Sigmoid colon (tissue), 7 donors: ENCODE measurements around the gene FAM78B. TPM values are rescaled to one million over a fixed set of nuclear protein-coding genes. Genes with fewer than 3 reads are reported as not detected.

Source experiments
- DNase-seq: peaks from one replicate; pipeline ENCODE4 v3.0.0-alpha.2; 2019
- H3K27ac ChIP-seq, 4 donors: fragments of 200-600 bp; sonication (generic); one replicate each; pipeline ENCODE4 v1.5.1; 2016 to 2019; ENCODE audit warnings: mild to moderate bottlenecking in 1 of 4
- H3K27me3 ChIP-seq, 3 donors: fragments of 200-600 bp; sonication (generic); one replicate each; pipeline ENCODE4 v1.5.1; 2019; ENCODE audit warnings: mild to moderate bottlenecking in 1 of 3
- H3K36me3 ChIP-seq, 4 donors: fragments of 200-600 bp; sonication (generic); one replicate each; pipeline ENCODE4 v1.5.1; 2016 to 2019
- H3K4me1 ChIP-seq, 4 donors: fragments of 200-600 bp; sonication (generic); one replicate each; pipeline ENCODE4 v1.5.1; 2017 to 2019
- H3K4me3 ChIP-seq, 4 donors: fragments of 200-600 bp; sonication (generic); one replicate each; pipeline ENCODE4 v1.5.1; 2017 to 2019; ENCODE audit warnings: mild to moderate bottlenecking in 2 of 4, moderate library complexity in 1 of 4
- H3K9me3 ChIP-seq, 4 donors: fragments of 200-600 bp in 3 of 4; sonication (generic) in 3 of 4; one replicate each; pipeline versions ENCODE4 v1.5.1 to v1.6.1; 2013 to 2019
- CTCF ChIP-seq, 4 experiments: fragments of 450-650 bp in 3 of 4; fragments of 200-600 bp in 1 of 4; IDR thresholded peaks; one replicate each; pipeline ENCODE4 v1.5.1; 2016 to 2019; ENCODE audit warnings: antibody characterized with exemption in 4 of 4, mild to moderate bottlenecking in 3 of 4, moderate library complexity in 2 of 4
- EP300 ChIP-seq, 4 donors: sonication (generic); formaldehyde crosslinking; IDR thresholded peaks; one replicate each; pipeline ENCODE4 v1.6.1; 2017; ENCODE audit warnings: antibody characterized with exemption in 4 of 4
- POLR2A ChIP-seq, 2 donors: fragments of 450-650 bp; IDR thresholded peaks; one replicate each; pipeline ENCODE4 v1.6.1; 2016; ENCODE audit warnings: antibody characterized with exemption in 2 of 2, mild to moderate bottlenecking in 2 of 2, moderate library complexity in 2 of 2
- POLR2AphosphoS5 ChIP-seq, 4 donors: sonication (generic); formaldehyde crosslinking; IDR thresholded peaks; one replicate each; pipeline ENCODE4 v1.6.1; 2017; ENCODE audit warnings: antibody characterized with exemption in 4 of 4
- WGBS, 2 donors: extraction: QIAGEN DNeasy Blood & Tissue Kit; methylation state at CpG; one replicate each; pipeline ENCODE4 v1.1.7; 2013; 5-methylcytosine and 5-hydroxymethylcytosine counted together
- intact Hi-C: fragments of 100-400 bp; cut with DNase I; formaldehyde crosslinking; loops from one replicate; pipeline ENCODE4 v1.15.1; 2023
- polyA plus RNA-seq, 3 donors: library from polyadenylated mRNA; stranded (reverse); fragments of 200-250 nt; gene quantifications; one replicate each; pipeline ENCODE4 v1.2.3, GENCODE V29; 2013
- total RNA-seq, 4 donors: library from RNA; depleted of rRNA; stranded (reverse); fragments of >200 nt; gene quantifications; one replicate each; pipeline ENCODE4 v1.1.0, GENCODE V29; 2016
- donor health status: healthy with polysubstance abuse.
- donor health status: Bipolar disorder and iron deficiency.
- donor health status: healthy.

The FAM78B gene
- total and polyA plus RNA-seq, 7 donors: 0.23 to 5.4 (median 2.0) TPM

DNA sequence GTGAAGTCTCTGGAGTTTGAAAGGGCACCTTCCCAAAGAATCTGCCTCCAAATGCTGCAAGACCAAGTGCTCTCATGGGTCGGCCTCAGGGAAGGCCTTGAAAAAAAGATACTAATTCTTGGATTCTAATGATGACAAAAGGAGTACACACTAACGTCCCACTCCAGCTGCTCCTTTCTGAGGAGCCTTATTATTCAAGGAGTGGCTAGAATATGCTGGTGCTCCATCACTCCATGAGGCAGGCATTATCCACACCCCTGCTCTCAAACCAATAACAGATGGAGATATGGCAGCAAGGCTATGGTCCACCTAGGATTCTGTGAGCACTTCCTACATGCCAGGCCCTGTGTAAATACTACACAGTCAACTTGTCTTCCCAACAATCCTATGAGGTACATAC, 54.4 kb downstream of the FAM78B start:
- WGBS, 2 donors: 82 to 89% methylated on average over 2 of the region's 2 CpGs
- no peak for TF ChIP-seq POLR2AphosphoS5 (IDR thresholded peaks at IDR 0.05)

DNA sequence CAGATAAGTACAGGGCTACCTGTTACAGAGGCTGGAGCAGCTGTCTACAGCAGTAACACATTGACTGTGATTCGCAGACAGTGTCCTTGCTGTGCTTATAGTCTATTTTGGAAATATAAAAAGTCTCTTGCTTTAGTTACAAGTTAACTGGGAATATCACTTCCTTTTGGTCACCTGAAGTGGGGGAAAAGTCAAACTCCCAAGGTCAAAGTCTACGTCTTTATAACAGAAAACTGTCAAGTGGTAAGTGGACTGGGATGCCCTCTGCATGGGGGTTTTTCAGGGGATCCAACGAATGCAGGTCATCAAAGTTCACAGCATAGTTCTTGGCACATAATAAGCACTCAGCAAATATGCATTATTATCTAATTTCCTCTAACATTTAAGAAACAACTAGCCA, 55.4 kb downstream of the FAM78B start:
- Histone ChIP-seq H3K4me3 (no peak overlapping the region), H3K9me3 (no peaks in the 10 kb centered on the region), H3K27ac (no peak overlapping the region), H3K36me3 (no peaks in the 10 kb centered on the region), H3K27me3 (no peaks in the 10 kb centered on the region), H3K4me1 (no peaks in the 10 kb centered on the region)
- 17 to 68% methylated on average over 3 of the region's 3 CpGs for WGBS, 2 donors
- TF ChIP-seq POLR2A (IDR thresholded peaks at IDR 0.05) (no peak), EP300 (IDR thresholded peaks at IDR 0.05) (no peak), POLR2AphosphoS5 (IDR thresholded peaks at IDR 0.05) (no peak), CTCF (IDR thresholded peaks at IDR 0.05) (no peak)
- intact Hi-C loops: no loop called here
- no peak for DNase-seq

More for the DNA sequence above, 54.4 kb downstream of the FAM78B start:
- no peaks in the 10 kb centered on the region for H3K27me3 ChIP-seq
- no peak for DNase-seq
- no peaks in the 10 kb centered on the region for H3K9me3 ChIP-seq
- no peaks in the 10 kb centered on the region for H3K36me3 ChIP-seq
- no peak overlapping the region for H3K4me3 ChIP-seq
- no peak overlapping the region for H3K27ac ChIP-seq
- intact Hi-C loops: no loop called here
- no peaks in the 10 kb centered on the region for H3K4me1 ChIP-seq

- 56 to 76% methylated on average over 4 of the region's 4 CpGs for WGBS, 2 donors
- H3K27ac ChIP-seq: no peak overlapping the region
These were observed 76.6 kb downstream of the FAM78B start for GRCh38 chr1:166090244-166090643.

DNA sequence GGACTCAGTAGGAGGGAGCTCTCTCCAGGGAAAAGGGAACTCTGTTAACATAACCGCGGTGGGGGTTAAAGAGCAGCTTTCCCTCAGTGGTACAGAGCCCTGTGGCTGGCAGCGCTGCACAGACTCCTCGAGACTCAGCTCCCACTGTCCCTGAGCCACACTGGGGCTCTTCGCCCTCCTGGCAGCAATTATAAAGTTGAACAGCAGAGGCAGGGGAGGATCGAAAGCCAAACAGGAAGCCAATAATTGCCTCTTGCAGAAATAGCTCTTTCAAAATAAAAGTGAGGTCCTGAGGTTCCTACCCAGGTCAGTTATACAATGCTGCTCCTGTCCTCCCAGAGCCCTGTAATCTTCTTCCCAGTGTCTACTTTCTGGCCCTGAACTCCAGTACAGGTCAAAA, 77.0 kb downstream of the FAM78B start:
- Histone ChIP-seq H3K4me1 (no peaks in the 10 kb centered on the region), H3K4me3 (no peak overlapping the region), H3K27me3 (no peaks in the 10 kb centered on the region), H3K36me3 (no peaks in the 10 kb centered on the region), H3K27ac (no peak overlapping the region), H3K9me3 (peaks cover 0 to 3% (median 0%) of the 10 kb centered on the region in 4 donors)
- TF ChIP-seq CTCF (IDR thresholded peaks at IDR 0.05): no peak
- TF ChIP-seq POLR2AphosphoS5 (IDR thresholded peaks at IDR 0.05): no peak
- TF ChIP-seq EP300 (IDR thresholded peaks at IDR 0.05): no peak
- no peak for TF ChIP-seq POLR2A (IDR thresholded peaks at IDR 0.05)
- DNase-seq: no peak
- intact Hi-C loops: no loop called here
- 19 to 54% methylated on average over 6 of the region's 6 CpGs for WGBS, 2 donors

More at GRCh38 chr1:166090244-166090643, 76.6 kb downstream of the FAM78B start:
- H3K36me3 ChIP-seq: no peaks in the 10 kb centered on the region
- intact Hi-C loops: no loop called here
- peaks cover 0 to under 1% (median 0%) of the 10 kb centered on the region in 4 donors for H3K9me3 ChIP-seq
- H3K4me1 ChIP-seq: no peaks in the 10 kb centered on the region
- DNase-seq: no peak
- no peaks in the 10 kb centered on the region for H3K27me3 ChIP-seq
- H3K4me3 ChIP-seq: no peak overlapping the region
- no peak for TF ChIP-seq POLR2A (IDR thresholded peaks at IDR 0.05)
- TF ChIP-seq CTCF (IDR thresholded peaks at IDR 0.05): no peak
- TF ChIP-seq EP300 (IDR thresholded peaks at IDR 0.05): no peak
- TF ChIP-seq POLR2AphosphoS5 (IDR thresholded peaks at IDR 0.05): no peak

DNA sequence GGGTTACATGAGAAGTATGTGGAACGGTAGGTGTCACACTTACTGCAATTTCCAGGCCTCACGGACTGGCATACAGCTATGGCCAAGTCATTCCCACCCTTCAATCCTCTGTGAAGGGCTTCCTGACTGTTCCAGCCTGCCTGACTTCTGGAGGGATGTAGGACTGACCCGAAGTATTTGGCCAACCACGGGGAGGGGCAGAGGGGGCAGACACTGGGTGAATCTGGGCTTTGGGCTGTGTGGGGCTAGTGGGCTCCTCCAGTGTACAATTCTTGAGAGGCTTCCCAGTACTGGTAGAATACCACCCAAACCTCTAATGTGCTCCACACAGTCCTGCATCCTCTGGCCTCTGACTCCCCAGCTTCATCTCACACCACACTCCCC, 78.2 kb downstream of the FAM78B start:
- H3K4me1 ChIP-seq: no peaks in the 10 kb centered on the region
- no peak overlapping the region for H3K4me3 ChIP-seq
- intact Hi-C loops: no loop called here
- no peaks in the 10 kb centered on the region for H3K27me3 ChIP-seq
- peaks cover 0 to 3% (median 0%) of the 10 kb centered on the region in 4 donors for H3K9me3 ChIP-seq
- TF ChIP-seq POLR2A (IDR thresholded peaks at IDR 0.05) (no peak), EP300 (IDR thresholded peaks at IDR 0.05) (no peak), CTCF (IDR thresholded peaks at IDR 0.05) (no peak), POLR2AphosphoS5 (IDR thresholded peaks at IDR 0.05) (no peak)
- no peak for DNase-seq
- no peaks in the 10 kb centered on the region for H3K36me3 ChIP-seq
- WGBS, 2 donors: 78 to 87% methylated on average over 4 of the region's 4 CpGs
- H3K27ac ChIP-seq: no peak overlapping the region
